NCI-H2227 (cell line): ENCODE results near the gene PAM.

Experiments
- DNase-seq: peaks from one replicate; lab custom pipeline; 2025; ENCODE audit not compliant: unreplicated experiment; lab: John Stamatoyannopoulos, UW

PAM gene

GRCh38 chr5:102856389-102856777, 101.3 kb downstream of the PAM start:
- DNase-seq: no peak

GRCh38 chr5:102857076-102857818, 102.1 kb downstream of the PAM start:
- DNase-seq: no peak

- DNase-seq: no peak
These were observed 103.1 kb downstream of the PAM start for GRCh38 chr5:102858221-102858620.

GRCh38 chr5:102858808-102859207, 103.7 kb downstream of the PAM start:
- DNase-seq: no peak

- DNase-seq: no peak
These were observed 104.9 kb downstream of the PAM start for GRCh38 chr5:102860035-102860434.

- DNase-seq: no peak
These were observed 108.0 kb downstream of the PAM start for GRCh38 chr5:102863058-102863457.

- no peak for DNase-seq
These were observed 108.9 kb downstream of the PAM start for GRCh38 chr5:102863764-102864560.

GRCh38 chr5:102865171-102865509, 110.0 kb downstream of the PAM start:
- no peak for DNase-seq

GRCh38 chr5:102865510-102866236, 110.6 kb downstream of the PAM start:
- DNase-seq: peak; percentile 81

GRCh38 chr5:102866237-102866600, 111.1 kb downstream of the PAM start:
- peak; percentile 20 for DNase-seq

- no peak for DNase-seq
These were observed 113.0 kb downstream of the PAM start for GRCh38 chr5:102867992-102868662.

- DNase-seq: no peak
These were observed 114.1 kb downstream of the PAM start for GRCh38 chr5:102869230-102869629.

GRCh38 chr5:102873379-102873932, 118.4 kb downstream of the PAM start:
- DNase-seq: no peak

- DNase-seq: no peak
These were observed 118.9 kb downstream of the PAM start for GRCh38 chr5:102874054-102874453.

GRCh38 chr5:102875721-102876123, 120.6 kb downstream of the PAM start:
- no peak for DNase-seq

GRCh38 chr5:102876610-102877009, 121.5 kb downstream of the PAM start:
- no peak for DNase-seq

GRCh38 chr5:102879741-102880140, 124.6 kb downstream of the PAM start:
- no peak for DNase-seq

- DNase-seq: no peak
These were observed 131.5 kb downstream of the PAM start for GRCh38 chr5:102886586-102886985.

GRCh38 chr5:102888483-102888882, 133.4 kb downstream of the PAM start:
- DNase-seq: no peak

GRCh38 chr5:102889033-102889432, 133.9 kb downstream of the PAM start:
- no peak for DNase-seq

GRCh38 chr5:102890133-102890532, 135.0 kb downstream of the PAM start:
- no peak for DNase-seq
